Measurements from ENCODE around the gene ZFP37.
"Not testable (repeated sequence)": the region's sequence is repeated elsewhere in the genome, so short reads cannot be mapped to it uniquely, and the experiment has no call there.

Gene ZFP37

DNA sequence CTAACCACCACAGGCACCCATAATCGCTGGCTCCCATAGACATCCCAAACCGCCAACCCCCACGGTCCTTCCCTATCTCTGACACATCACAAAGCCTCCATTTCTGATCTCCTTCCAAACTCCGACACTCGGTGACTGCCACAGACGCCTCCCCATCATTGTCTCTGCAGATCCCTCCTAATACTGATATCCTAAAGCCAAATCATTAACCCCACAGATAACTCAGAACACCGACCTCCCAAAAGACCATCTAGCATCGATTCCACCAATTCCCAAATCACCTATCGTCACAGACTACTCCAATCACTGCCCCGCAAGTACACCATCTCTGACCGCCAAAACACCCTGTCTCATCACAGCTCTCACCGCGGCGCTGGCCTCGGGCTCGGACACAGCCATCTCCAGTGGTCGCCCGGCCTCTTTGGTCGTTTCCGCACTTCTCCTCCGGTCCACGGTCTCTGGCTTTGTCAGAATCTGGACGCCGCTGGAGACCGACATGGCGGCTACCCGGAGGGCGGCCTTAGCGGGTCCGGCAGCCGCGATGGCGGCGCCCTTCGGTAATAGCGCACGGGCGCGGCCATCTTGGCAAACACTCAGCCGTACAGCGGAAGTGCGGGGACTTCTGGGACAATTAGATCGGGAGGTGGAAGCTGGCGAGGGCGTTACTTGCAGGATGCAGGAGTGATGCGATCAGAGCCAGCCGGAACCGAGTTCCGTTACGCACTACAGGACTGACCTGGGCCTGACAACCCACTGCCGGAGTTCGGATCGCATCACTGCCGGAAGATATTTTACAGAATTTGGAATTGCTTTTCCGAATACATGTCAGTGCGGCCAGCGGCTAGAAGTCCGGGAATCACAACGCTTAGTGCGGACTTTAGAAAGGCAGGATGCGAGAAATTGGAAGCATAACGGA is at the start of gene ZFP37:
TSS of gene ZFP37 (minus strand) at position 534 of the 916 bp plus-strand sequence. CDS start at position 498, 36 bp downstream.
- DNase-seq, result peak; percentile 60

GRCh38 chr9:113105345-113105744 is 48.8 kb upstream of the ZFP37 start:
- not testable (repeated sequence) for DNase-seq

DNA sequence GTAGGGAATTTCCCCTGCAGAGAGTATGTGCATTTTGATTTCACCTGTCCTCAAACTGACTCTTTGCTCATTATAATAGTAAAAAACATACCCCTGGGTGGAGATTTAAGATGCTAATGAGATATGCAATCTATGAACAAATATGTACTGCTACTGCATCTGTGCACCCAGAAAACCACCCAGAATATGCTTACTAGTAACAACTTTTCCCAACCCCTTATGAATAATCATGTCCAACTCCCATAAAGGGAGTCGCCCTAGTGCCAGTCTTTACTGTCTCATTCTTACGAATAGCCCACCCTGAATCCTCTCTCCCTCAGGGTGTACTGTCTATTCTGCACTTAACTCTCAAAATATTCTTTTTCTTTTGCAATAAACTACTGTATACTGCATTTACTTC is 39.0 kb upstream of the ZFP37 start:
- no peak for DNase-seq

- not testable (repeated sequence) for DNase-seq
Measured at GRCh38 chr9:113089924-113090323, 33.4 kb upstream of the ZFP37 start.

DNA sequence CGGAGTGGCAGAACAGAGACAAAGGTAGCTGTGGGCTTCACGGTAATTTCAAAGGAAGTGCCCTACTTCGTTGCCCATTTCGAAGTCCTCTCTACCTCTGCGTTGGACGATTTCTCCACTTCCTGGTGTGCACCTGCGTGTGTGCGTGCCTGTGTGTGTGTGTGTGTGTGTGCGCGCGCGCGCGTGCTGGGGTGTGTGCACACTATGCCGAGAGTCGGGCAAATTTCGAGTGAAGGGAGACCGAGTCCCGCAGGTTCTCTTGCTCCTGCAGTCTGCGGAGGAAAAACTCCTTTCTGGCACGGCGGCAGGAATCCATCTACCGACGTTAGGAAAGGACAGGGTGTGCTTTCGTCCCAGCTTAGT is 32.6 kb upstream of the ZFP37 start:
- not testable (repeated sequence) for DNase-seq

GRCh38 chr9:113088456-113089142 is 32.1 kb upstream of the ZFP37 start:
- not testable (repeated sequence) for DNase-seq

DNA sequence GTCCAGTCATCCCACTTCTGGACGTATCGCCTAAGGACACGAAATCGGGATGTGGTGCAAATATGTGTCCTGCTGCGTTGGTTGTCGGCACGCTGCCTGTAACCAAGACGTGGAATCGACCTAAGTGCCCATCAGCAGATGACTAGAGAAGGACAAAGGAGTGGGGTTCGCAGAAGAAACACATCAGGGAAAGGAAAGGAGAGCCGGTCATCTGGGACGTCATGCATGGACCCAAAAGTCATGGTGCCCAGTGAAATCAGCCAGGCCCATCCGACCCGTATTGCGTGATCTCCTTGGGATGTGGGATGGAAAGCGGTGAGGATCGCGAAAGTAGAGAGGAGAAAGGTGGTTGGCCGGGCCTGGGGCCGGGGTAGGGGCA is 6.4 kb upstream of the ZFP37 start:
- DNase-seq, result not testable (repeated sequence)

GRCh38 chr9:113062256-113062931 is 5.9 kb upstream of the ZFP37 start:
- DNase-seq, result not testable (repeated sequence)

DNA sequence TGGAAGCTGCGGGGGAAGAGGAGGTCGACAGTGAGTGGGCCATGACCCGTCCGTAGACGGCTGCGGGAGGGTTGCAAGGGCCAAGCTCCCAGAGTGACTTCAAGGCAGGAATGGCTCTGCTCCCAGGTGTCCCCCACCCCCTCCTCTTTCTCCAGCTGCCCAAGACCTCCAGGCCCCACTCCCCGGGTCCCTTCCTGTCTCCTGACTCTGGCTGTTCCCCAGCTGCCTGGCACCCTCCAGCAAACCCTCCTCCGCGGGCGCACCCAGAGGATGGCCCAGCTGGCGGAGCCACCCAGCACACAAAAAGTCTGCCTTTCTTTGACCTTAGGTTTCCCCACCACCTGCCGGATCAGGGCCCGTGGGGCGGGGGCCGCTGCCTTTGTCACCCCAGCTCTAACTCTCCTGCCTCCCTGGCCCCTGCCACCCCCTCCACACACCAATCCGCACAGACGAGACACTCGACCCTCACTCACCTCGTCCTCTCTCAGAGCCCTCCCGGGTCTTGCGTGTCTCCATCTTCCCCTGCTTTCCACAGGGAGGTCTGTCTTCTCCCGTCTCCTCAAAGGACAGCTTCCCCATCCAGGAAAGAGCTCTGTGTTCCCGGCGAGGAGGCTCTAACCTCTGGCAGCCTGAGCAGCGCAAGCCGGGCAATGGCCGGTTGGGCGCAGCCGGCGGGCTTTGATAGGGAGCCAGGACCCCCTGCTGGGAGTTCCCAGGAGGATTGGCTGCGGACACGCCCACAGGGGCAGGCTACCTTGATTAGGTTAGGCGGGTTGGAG is 4.7 kb upstream of the ZFP37 start:
- DNase-seq, result peak; percentile 6

- not testable (repeated sequence) for DNase-seq
Measured at GRCh38 chr9:113059581-113060284, 3.2 kb upstream of the ZFP37 start.

- no peak for DNase-seq
Measured at GRCh38 chr9:113057193-113057592, 669 bp upstream of the ZFP37 start.

GRCh38 chr9:113042884-113043657 is 13.5 kb downstream of the ZFP37 start:
- no peak for DNase-seq

DNA sequence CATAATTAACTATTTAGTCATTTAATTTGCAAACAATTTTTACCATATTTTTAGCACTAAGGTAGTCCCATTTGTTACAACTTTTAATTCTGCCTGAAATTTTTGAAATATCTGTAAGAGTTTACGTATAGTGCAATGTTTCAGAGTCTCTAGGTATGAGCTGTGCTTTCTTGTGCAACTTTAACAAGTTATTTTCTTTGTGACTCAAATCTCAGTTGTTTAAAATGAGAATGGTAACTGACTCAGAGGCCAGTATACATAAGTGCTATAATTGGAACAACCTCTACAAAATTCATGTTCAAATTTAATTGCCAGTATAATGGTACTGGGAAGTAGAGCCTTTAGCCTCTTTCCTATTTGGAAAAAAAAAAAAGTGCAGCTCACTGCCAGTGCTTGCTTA is 30.3 kb downstream of the ZFP37 start:
- no peak for DNase-seq

GRCh38 chr9:113018247-113018646 is 38.3 kb downstream of the ZFP37 start:
- no peak for DNase-seq

- DNase-seq, result no peak
Measured at GRCh38 chr9:113012492-113012891, 44.0 kb downstream of the ZFP37 start.

DNA sequence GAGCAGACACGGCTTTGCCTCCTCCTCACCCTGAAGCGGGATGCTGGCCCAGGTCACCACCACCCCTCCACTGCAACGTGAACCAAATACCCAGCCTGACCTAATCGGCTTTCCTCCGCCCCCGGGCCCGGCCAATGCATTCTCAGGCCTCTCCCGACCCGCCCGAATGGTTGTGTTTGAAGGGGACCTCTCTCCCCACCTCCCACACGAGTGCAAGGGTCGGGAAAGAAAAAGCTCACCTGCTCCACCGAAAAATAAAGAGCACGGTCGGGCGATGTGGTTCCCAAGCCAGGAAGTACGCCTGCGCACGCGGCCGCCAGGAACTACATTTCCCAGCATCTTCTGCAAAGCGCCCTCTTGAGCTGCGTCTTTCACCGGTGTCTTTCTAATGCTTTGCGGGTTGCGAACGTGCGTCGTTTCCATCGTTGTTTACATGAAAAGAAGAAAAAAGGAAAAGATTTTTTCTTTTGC is 44.6 kb downstream of the ZFP37 start, which contains the start of gene ZNF883:
TSS of gene ZNF883 (minus strand) at position 282 of the 471 bp plus-strand sequence.
- peak; percentile 4 for DNase-seq

GRCh38 chr9:113005777-113006176 is 50.7 kb downstream of the ZFP37 start:
- DNase-seq, result no peak

GRCh38 chr9:112997236-112997941 is 59.1 kb downstream of the ZFP37 start:
- no peak for DNase-seq
